HG02870 (cell line): Measurements from ENCODE around the gene GMDS.

ENCODE experiments used
- ATAC-seq: cut with Tn5 transposase; IDR thresholded peaks from one replicate; pipeline ENCODE4 v1.9.1; 2021; ENCODE audit warnings: mild to moderate bottlenecking, moderate library complexity; ENCODE audit not compliant: unreplicated experiment

The GMDS gene

GRCh38 chr6:2007165-2007564 is 238.2 kb downstream of the GMDS start:
- no peak for ATAC-seq

GRCh38 chr6:2004888-2005287 is 240.5 kb downstream of the GMDS start:
- ATAC-seq, result no peak

DNA sequence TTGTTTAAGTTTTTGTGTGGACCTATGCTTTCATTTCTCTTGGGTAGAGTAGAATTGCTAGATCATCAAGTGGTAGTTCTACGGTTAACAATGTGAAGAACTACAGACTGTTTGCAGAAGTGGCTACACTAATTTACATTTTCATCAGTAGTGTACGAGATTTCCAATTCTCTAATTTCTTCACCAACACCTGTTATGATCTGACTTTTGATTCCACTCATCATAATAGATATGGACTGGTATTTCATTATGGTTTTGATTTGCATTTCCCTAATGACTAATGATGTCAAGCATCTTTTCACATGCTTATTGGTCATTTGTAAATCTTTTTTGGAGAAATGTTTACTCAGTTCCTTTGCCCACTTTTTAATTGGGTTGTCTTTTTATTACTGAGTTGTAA is 244.4 kb downstream of the GMDS start:
- ATAC-seq, result no peak

GRCh38 chr6:1997702-1998101 is 247.7 kb downstream of the GMDS start:
- no peak for ATAC-seq

DNA sequence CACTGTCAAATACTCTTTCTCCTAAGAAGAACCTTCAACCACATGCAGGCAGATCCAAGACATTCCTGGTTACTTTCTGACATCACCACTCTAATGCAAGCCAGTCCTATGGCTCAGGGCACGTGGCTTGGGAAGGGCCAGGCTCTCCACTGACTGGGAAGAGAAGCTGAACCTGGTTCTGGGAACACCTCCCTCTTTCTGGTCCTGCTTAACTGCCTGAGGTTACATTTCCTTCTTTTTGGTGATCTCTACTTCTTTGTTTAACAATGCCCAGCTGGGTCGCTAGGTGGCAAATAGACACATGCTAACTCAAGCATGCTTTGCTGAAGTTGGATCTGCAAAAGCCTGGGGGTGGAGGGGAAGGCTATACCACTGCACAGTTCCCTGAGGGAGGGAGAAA is 249.8 kb downstream of the GMDS start:
- ATAC-seq, result no peak

DNA sequence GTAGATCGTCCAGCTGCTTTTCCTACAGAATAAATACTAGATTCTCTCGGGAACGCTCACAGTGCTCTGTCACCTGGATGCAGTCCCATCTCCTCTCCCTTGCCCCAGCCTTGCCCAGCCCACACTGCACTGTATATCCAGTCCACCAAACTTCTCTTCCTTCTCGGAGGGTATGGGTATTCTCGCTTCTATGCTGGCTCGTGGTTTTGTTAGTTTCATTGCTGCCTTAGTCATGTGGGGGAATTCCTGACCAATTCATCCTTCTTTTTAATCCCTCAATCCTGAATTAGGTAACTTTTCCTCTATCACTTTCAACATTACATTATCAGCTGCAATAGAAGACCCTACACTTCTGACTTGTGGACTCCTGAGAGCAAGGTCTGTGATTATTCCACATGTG is 252.4 kb downstream of the GMDS start:
- ATAC-seq, result no peak

- no peak for ATAC-seq
Observed at GRCh38 chr6:1991332-1991878, 254.0 kb downstream of the GMDS start.

- no peak for ATAC-seq
Observed at GRCh38 chr6:1988843-1989242, 256.6 kb downstream of the GMDS start.

GRCh38 chr6:1987640-1988039 is 257.8 kb downstream of the GMDS start:
- ATAC-seq, result no peak

GRCh38 chr6:1986454-1987243 is 258.8 kb downstream of the GMDS start:
- no peak for ATAC-seq

DNA sequence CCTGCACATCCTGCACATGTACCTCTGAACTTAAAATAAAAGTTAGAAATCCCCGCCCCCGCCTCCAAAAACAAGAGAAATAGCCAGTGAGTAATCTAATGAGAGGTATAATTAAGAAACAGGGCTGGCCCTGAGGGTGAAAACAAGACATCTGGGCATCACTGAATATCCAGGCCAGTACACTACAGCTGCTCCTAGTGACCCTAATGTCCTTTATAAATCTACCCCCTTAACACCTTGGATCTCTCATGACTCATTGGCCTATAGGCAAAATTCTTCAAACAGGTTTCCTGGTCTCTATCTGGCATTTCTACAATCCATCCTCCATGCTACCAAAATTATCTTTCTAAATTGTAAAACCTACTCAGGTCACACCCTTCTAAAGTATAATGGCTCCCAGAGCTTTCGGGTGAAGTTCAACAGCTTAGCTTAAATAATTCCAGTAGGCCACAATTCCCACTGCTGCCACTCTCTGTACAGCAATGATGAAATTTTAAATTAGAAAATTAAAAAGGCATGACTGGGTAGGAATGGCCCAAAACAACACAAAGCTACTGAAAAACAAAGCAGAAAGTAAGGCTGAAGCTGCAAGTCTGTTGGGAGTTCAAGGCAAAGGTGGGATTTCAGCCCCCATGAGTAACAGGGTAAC is 260.9 kb downstream of the GMDS start:
- ATAC-seq, result no peak

- ATAC-seq, result no peak
Observed at GRCh38 chr6:1983850-1984249, 261.6 kb downstream of the GMDS start.

- ATAC-seq, result no peak
Observed at GRCh38 chr6:1972962-1973361, 272.4 kb downstream of the GMDS start.

- no peak for ATAC-seq
Observed at GRCh38 chr6:1971612-1972011, 273.8 kb downstream of the GMDS start.

DNA sequence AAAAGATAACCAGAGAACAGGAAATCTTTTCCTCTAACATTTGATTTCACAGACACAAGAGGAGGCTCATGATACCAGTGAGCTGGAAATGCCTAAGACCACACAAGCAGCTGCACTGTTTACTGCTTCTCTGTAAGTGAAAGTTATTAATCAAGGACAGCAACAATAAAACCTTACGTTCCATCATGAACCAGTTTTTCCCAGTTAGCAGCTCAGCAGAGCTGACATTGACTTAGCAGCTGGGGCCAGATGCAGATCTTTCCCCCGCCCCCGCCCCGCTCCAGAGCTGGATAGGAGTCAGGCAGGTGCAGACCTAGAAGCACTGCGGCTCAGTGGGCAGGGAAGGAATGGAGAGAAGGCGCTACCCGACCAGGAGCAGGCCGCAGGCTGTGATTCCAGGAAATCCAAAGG is 275.2 kb downstream of the GMDS start:
- ATAC-seq, result no peak

DNA sequence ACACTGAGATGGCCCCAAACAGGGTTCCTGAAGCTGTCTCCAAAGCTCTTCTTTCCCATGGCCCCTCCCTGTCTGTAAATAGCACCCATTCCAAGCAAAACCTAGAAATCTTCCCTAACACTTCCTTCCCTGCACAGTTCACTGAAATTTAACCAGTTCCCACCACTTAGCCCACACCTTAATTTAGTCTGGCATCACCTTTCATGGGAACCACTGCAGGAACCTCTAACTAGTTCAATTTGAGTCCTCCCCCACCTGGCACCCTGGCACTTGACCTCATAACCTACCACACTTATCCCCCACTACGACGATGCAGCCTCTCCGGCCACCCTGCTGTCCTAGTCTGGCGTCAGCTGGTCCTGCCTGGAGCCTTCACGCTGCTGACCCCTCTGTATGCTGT is 278.7 kb downstream of the GMDS start:
- no peak for ATAC-seq

- ATAC-seq, result no peak
Observed at GRCh38 chr6:1965596-1966224, 279.7 kb downstream of the GMDS start.

GRCh38 chr6:1963596-1963995 is 281.8 kb downstream of the GMDS start:
- no peak for ATAC-seq

DNA sequence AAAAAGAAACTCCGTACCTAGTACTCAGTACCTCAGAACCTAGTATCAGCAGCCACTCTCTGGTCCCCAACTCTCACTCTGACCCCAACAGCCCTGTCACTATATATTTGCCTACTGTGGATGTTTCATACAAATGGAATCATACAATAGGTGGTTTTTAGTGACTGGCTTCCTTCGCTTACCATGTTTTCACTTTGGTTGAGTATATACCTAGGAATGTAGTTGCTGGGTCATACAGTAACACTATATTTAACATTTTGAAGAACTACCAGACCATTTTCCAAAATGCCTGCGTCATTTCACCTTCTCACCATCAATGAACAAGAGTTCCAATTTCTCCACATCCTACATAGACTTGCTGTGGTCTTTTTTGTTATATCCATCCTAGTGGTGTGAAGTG is 283.2 kb downstream of the GMDS start:
- ATAC-seq, result no peak

DNA sequence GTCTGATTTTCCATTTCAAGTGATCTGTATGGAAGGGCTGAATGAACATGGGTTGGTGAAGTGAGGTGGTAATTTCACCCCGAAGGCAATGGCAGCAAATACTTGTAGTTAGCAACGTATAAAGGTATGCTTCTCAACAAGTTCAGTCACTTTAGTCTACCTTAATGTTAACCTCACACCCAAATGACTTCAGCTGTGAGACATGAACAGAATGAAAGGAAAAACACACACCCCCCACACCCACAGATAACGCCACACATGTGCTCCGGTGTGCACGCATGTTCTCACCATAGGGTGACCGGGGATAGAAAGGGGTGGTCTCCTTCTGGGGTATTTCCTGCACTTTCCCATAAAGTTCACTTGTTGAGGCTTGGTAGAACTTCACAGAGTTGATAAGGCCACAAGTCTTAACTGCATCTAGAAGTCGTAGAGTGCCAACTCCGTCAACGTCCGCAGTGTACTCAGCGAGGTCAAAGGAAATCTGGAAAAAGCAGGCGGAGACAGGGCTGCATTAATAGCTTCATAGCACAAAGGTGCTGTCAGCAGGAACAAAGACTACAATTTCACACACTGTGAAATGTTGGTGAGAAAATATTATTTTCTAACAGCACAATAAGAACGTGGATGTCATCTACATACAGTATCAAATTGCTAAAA is 284.8 kb downstream of the GMDS start:
- no peak for ATAC-seq

DNA sequence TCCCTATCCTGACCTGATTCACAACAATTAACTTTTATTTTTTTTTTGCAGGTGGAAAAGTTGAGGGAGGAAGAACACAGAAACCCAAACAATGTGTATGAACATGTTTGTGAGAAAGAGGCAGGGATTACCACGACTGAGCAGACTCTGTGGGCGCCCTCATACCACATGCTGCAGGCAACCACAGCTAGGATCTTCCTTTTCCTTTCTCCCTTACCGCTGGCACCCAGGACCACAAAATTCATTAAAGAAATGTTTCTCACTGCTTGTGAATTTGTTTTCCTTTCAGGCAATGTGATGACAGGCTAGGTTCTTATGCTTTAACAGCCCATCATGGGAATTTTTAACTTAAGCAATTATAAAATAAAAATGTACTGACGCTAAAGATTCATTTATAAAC is 287.1 kb downstream of the GMDS start:
- ATAC-seq, result no peak
